Trophoblast cell (in vitro differentiated cells and primary cell): ENCODE results near the gene FBH1.

Source experiments
- DNase-seq, 2 donors: peaks; one replicate each; pipeline ENCODE4 v3.0.0-alpha.2; 2016
- H2AFZ ChIP-seq: 2 replicates; pipeline ENCODE4 v1.6.1; 2013; ENCODE audit warnings: low read length, moderate library complexity, mild to moderate bottlenecking; ENCODE audit not compliant: insufficient read depth, poor library complexity
- H2AK5ac ChIP-seq: 2 replicates; pipeline ENCODE4 v1.6.1; 2013; ENCODE audit warnings: mild to moderate bottlenecking, low read length
- H2BK120ac ChIP-seq: 2 replicates; pipeline ENCODE4 v1.6.1; 2013; ENCODE audit warnings: low read length, mild to moderate bottlenecking, moderate library complexity; ENCODE audit not compliant: insufficient read depth, poor library complexity
- H2BK12ac ChIP-seq: 2 replicates; pipeline ENCODE4 v1.6.1; 2013; ENCODE audit warnings: mild to moderate bottlenecking, low read length, moderate library complexity
- H2BK5ac ChIP-seq: 2 replicates; pipeline ENCODE4 v1.6.1; 2013; ENCODE audit warnings: low read length, low read depth, moderate library complexity, mild to moderate bottlenecking; ENCODE audit not compliant: poor library complexity
- H3K14ac ChIP-seq: 2 replicates; pipeline ENCODE4 v1.6.1; 2013; ENCODE audit warnings: mild to moderate bottlenecking, low read length
- H3K18ac ChIP-seq: 2 replicates; pipeline ENCODE4 v1.6.1; 2013; ENCODE audit warnings: mild to moderate bottlenecking, low read length
- H3K23ac ChIP-seq: 2 replicates; pipeline ENCODE4 v1.6.1; 2013; ENCODE audit warnings: low read length
- H3K27ac ChIP-seq: 2 replicates; pipeline ENCODE4 v1.5.1; 2013; ENCODE audit warnings: low read depth, mild to moderate bottlenecking, inconsistent platforms, low read length, moderate library complexity
- H3K27me3 ChIP-seq: 2 replicates; pipeline ENCODE4 v1.6.1; 2013; ENCODE audit warnings: inconsistent platforms, mild to moderate bottlenecking, low read length, moderate library complexity; ENCODE audit not compliant: insufficient read depth
- H3K36me3 ChIP-seq, 2 experiments: 1 replicate in 1 of 2; 2 replicates in 1 of 2; pipeline ENCODE4 v1.6.1; 2013; ENCODE audit warnings: low read length in 2 of 2, mild to moderate bottlenecking in 2 of 2, moderate library complexity in 1 of 2; ENCODE audit not compliant: insufficient read depth in 2 of 2, control insufficient read depth in 1 of 2
- H3K4ac ChIP-seq: 2 replicates; pipeline ENCODE4 v1.6.1; 2013; ENCODE audit warnings: low read depth, mild to moderate bottlenecking, low read length, moderate library complexity
- H3K4me1 ChIP-seq, 2 experiments: 1 replicate in 1 of 2; 2 replicates in 1 of 2; pipeline ENCODE4 v1.6.1; 2013; ENCODE audit warnings: low read length in 2 of 2, mild to moderate bottlenecking in 2 of 2, moderate library complexity in 1 of 2; ENCODE audit not compliant: insufficient read depth in 2 of 2, control insufficient read depth in 1 of 2
- H3K4me2 ChIP-seq: 2 replicates; pipeline ENCODE4 v1.6.1; 2013; ENCODE audit warnings: inconsistent platforms, mild to moderate bottlenecking, low read length, moderate library complexity
- H3K4me3 ChIP-seq: 2 replicates; pipeline ENCODE4 v1.5.1; 2013; ENCODE audit warnings: mild to moderate bottlenecking, low read depth, low read length, inconsistent platforms
- H3K79me1 ChIP-seq: one replicate; pipeline ENCODE4 v1.6.1; 2013; ENCODE audit warnings: low read length
- H3K79me2 ChIP-seq: 2 replicates; pipeline ENCODE4 v1.6.1; 2013; ENCODE audit warnings: low read length, mild to moderate bottlenecking; ENCODE audit not compliant: control insufficient read depth, insufficient read depth, poor library complexity
- H3K9ac ChIP-seq: 2 replicates; pipeline ENCODE4 v1.6.1; 2013; ENCODE audit warnings: mild to moderate bottlenecking, low read length
- H3K9me3 ChIP-seq: 2 replicates; pipeline ENCODE4 v1.6.1; 2013; ENCODE audit warnings: low read depth, mild to moderate bottlenecking, control low read depth, inconsistent platforms, low read length; ENCODE audit not compliant: insufficient read depth
- H4K12ac ChIP-seq: 2 replicates; pipeline ENCODE4 v1.6.1; 2013; ENCODE audit warnings: low read depth, mild to moderate bottlenecking, low read length, moderate library complexity
- H4K8ac ChIP-seq: 2 replicates; pipeline ENCODE4 v1.6.1; 2013; ENCODE audit warnings: low read depth, mild to moderate bottlenecking, low read length, moderate library complexity
- H4K91ac ChIP-seq: one replicate; pipeline ENCODE4 v1.6.1; 2013; ENCODE audit warnings: low read depth, mild to moderate bottlenecking, low read length, moderate library complexity
- WGBS: extraction: QIAGEN DNeasy Blood & Tissue Kit; methylation state at CpG from one replicate; pipeline ENCODE4 v1.1.7; 2013; ENCODE audit warnings: missing lambda C conversion rate; ENCODE audit not compliant: insufficient read length, insufficient coverage; ENCODE audit errors: extremely low coverage; 5-methylcytosine and 5-hydroxymethylcytosine counted together

FBH1 gene

GRCh38 chr10:5946786-5947185, 56.7 kb downstream of the FBH1 start:
- Histone ChIP-seq H3K9me3 (peaks cover 2% of the 10 kb centered on the region), H4K91ac (no peak overlapping the region), H2BK5ac (no peak overlapping the region), H2BK120ac (no peak overlapping the region), H3K4me2 (no peak overlapping the region), H3K4me1 (peaks cover 10 to 12% of the 10 kb centered on the region in 2 experiments), H3K79me2 (no peaks in the 10 kb centered on the region), H3K4ac (no peak overlapping the region), H3K9ac (no peak overlapping the region), H3K4me3 (no peak overlapping the region), H4K8ac (no peak overlapping the region), H2AFZ (no peak overlapping the region), H3K27ac (no peak overlapping the region), H4K12ac (no peak overlapping the region), H2BK12ac (no peak overlapping the region), H3K18ac (no peak overlapping the region), H2AK5ac (no peak overlapping the region), H3K27me3 (no peaks in the 10 kb centered on the region), H3K79me1 (peaks cover 7% of the 10 kb centered on the region), H3K14ac (no peak overlapping the region), H3K36me3 (no peaks in the 10 kb centered on the region), H3K23ac (no peak overlapping the region)
- no CpG with 5 or more reads among the region's 8 CpGs for WGBS
- no peak for DNase-seq

GRCh38 chr10:5947471-5948207, 57.6 kb downstream of the FBH1 start:
- no peak overlapping the region for H3K4ac ChIP-seq
- H2BK12ac ChIP-seq = no peak overlapping the region
- no peaks in the 10 kb centered on the region for H3K79me2 ChIP-seq
- no peak overlapping the region for H4K8ac ChIP-seq
- H4K91ac ChIP-seq = no peak overlapping the region
- H2AK5ac ChIP-seq = no peak overlapping the region
- DNase-seq = peak; percentile 47 to 51
- H3K79me1 ChIP-seq = peaks cover 7% of the 10 kb centered on the region
- H3K18ac ChIP-seq = no peak overlapping the region
- H4K12ac ChIP-seq = no peak overlapping the region
- no peak overlapping the region for H3K4me2 ChIP-seq
- no peak overlapping the region for H3K27ac ChIP-seq
- no peaks in the 10 kb centered on the region for H3K36me3 ChIP-seq
- peaks cover 2% of the 10 kb centered on the region for H3K9me3 ChIP-seq
- WGBS = no CpG with 5 or more reads among the region's 17 CpGs
- no peak overlapping the region for H2AFZ ChIP-seq
- no peak overlapping the region for H2BK120ac ChIP-seq
- peaks cover 10 to 12% of the 10 kb centered on the region in 2 experiments for H3K4me1 ChIP-seq
- H3K4me3 ChIP-seq = no peak overlapping the region
- H3K9ac ChIP-seq = no peak overlapping the region
- no peak overlapping the region for H3K14ac ChIP-seq
- no peak overlapping the region for H3K23ac ChIP-seq
- no peaks in the 10 kb centered on the region for H3K27me3 ChIP-seq
- H2BK5ac ChIP-seq = no peak overlapping the region

GRCh38 chr10:5948208-5948585, 58.2 kb downstream of the FBH1 start:
- Histone ChIP-seq H3K27me3 (no peaks in the 10 kb centered on the region), H3K4ac (no peak overlapping the region), H3K27ac (no peak overlapping the region), H3K18ac (no peak overlapping the region), H2AFZ (no peak overlapping the region), H3K79me2 (no peaks in the 10 kb centered on the region), H3K4me3 (no peak overlapping the region), H3K36me3 (no peaks in the 10 kb centered on the region), H2BK120ac (no peak overlapping the region), H4K91ac (no peak overlapping the region), H3K14ac (no peak overlapping the region), H2BK5ac (no peak overlapping the region), H2AK5ac (no peak overlapping the region), H4K8ac (no peak overlapping the region), H2BK12ac (no peak overlapping the region), H3K9me3 (peaks cover 2% of the 10 kb centered on the region), H3K23ac (no peak overlapping the region), H3K79me1 (peaks cover 7% of the 10 kb centered on the region), H3K4me1 (peaks cover 10 to 12% of the 10 kb centered on the region in 2 experiments), H3K9ac (no peak overlapping the region), H3K4me2 (no peak overlapping the region), H4K12ac (no peak overlapping the region)
- DNase-seq = no peak
- no CpG with 5 or more reads among the region's 6 CpGs for WGBS

- Histone ChIP-seq H3K14ac (no peak overlapping the region), H3K4me3 (no peak overlapping the region), H2BK120ac (no peak overlapping the region), H3K27ac (no peak overlapping the region), H2AFZ (no peak overlapping the region), H3K23ac (no peak overlapping the region), H4K91ac (no peak overlapping the region), H3K36me3 (no peaks in the 10 kb centered on the region), H3K9me3 (peaks cover 2% of the 10 kb centered on the region), H3K4me2 (no peak overlapping the region), H2BK12ac (no peak overlapping the region), H3K9ac (no peak overlapping the region), H3K4ac (no peak overlapping the region), H3K79me1 (peaks cover 7% of the 10 kb centered on the region), H3K27me3 (no peaks in the 10 kb centered on the region), H2AK5ac (no peak overlapping the region), H3K79me2 (no peaks in the 10 kb centered on the region), H3K4me1 (peaks cover 10 to 12% of the 10 kb centered on the region in 2 experiments), H4K12ac (no peak overlapping the region), H4K8ac (no peak overlapping the region), H3K18ac (no peak overlapping the region), H2BK5ac (no peak overlapping the region)
- DNase-seq = peak in 1 of 2 donors; percentile 26
- WGBS = no CpG with 5 or more reads among the region's 14 CpGs
Measured at GRCh38 chr10:5949009-5949759, 59.1 kb downstream of the FBH1 start.
